ENCODE data around the gene ZNF765.
"Not testable (repeated sequence)": the region's sequence is repeated elsewhere in the genome, so short reads cannot be mapped to it uniquely, and the experiment has no call there.

The ZNF765 gene

DNA sequence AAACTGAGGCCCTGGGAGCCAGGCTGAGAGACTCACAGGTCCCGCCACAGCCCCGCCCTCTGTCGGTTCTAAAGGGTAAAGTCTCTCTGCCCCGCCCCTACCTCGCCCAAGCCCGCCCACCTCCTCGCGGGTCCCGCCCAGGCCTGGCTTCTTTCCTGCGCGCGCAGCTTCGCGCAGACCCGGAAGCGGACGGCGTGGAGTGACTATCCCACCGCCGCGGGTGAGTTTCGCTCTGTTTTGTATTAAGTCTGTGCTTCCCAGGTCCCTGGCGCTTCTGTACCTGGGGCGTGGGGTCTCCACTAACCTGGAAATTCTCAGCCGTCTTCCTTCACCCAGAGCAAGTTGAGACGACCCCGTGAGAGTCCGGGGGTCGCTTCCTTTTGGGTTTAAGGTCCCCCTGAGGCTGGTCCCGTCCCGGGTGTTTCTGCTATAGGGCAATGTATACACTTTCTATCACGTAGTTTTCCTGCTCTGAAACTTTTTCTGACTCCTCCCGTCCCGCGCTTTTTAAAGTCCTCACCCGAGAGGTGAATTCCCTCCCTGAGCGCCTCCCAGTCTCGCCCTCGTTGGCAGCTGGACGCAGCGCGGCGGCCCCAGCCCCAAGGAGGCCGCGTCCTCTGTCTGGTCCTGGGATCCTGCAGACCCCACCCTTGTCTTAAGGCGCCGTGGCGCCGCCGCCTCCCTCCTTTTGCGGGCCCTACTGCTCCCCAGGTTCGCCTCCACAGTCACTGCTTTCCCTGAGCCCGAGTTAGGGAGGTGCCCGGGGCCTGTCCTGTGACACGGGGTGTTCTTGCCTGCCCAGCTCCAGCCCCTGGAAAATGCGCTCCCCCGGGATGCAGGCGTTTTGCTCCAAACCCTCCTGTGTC lies at the start of gene ZNF765:
Gene ZNF765, plus strand, starts transcription at position 176 of the 866 bp plus-strand sequence. CDS start 2,867 bp downstream, outside the sequence.
- peak; percentile 88 for DNase-seq (ENCODE audit: low spot score)

DNA sequence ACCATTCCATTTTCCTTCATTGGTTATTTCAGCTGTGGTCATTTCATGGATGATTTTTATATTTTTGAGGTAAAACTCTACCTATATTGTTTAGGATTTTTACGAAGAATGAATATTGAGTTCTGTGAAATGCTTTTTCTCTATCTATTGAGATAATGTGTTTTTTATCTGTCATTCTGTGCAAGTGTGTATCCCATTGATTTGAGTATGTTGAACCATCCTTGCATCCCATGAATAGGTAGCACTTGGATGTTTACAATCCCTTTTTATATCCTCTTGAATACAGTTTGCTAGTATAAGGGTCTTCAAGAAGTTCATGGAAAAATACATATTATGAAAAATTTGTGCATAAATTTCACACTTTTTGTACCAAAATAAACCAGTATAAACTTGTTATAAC lies 39.2 kb upstream of the ZNF765 start:
- DNase-seq (ENCODE audit: low spot score): no peak

DNA sequence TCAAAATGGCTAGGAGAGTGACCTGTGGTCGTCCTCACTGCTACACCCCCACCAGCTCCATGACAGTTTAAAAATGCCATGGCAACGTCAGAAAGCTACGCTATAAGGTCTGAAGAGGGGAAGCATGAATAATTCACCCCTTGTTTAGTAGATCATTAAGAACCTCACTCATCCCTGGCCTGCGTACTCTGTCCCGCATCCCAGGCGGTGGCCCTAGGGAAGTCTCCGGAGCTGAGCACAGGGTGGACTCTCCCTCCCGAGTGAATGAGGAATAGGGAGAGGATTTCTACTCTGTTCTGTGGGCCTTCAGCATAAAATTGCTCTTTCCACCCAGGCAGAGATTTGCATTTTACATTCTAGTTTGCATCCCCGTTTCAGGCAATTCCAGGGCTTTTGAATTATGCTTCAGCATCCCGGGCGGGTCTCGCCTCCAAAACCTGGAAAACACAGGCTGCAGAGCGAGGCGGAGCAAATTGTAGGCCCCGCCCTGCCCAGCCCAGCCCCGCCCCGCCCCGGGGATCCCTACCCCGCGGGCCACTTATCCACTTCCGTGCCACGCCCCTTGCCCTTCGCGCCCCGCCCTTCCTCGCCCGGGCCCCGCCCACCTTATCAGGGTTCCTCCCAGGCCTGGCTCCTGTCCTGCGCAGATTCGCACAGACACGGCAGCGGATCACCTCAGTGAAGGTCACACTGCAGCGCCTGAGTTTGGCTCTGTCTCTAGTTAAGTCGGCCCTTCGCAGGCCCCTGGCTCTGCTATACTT lies 36.9 kb upstream of the ZNF765 start:
- no peak for DNase-seq (ENCODE audit: low spot score)

DNA sequence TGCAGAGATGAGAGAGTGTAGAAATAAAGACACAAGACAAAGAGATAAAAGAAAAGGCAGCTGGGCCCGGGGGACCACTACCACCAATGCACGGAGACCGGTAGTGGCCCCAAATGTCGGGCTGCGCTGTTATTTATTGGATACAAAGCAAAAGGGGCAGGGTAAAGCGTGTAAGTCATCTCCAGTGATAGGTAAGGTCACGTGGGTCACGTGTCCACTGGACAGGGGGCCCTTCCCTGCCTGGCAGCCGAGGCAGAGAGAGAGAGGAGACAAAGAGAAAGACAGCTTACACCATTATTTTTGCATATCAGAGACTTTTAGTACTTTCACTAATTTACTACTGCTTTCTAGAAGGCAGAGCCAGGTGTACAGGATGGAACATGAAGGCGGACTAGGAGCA lies 34.9 kb upstream of the ZNF765 start:
- DNase-seq (ENCODE audit: low spot score): not testable (repeated sequence)

DNA sequence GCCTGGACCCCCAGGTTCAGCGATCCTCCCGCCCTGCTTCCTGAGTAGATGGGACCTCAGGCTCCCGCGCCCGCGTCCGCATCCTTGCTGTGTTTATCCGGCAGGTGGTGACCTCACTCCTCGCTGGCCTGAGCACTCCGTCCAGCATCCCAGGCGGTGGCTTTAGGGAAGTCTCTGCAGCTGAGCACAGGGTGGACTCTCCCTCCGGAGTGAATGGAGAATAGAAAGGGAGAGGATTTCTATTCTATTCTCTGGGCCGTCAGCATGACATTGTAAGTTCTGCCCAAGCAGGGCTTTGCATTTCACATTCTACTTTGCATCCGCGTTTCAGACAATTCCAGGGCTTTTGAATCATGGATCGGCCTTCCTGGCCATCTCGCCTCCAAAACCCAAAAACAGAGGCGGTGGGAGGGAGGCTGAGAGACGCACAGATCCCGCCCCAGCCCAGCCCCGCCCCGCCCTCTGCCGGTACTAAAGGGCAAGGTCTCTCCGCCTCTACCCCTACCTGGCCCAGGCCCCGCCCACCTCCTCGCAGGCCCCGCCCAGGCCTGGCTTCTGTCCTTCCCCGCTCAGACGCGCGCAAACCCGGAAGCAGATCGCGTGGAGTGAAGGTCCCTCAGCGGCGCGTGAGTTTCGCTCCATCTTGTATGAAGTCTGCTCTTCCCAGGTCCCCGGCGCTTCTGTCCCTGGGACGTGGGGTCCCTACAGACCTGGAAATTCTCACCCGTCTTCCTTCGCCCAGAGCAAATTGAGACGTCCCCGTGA lies 29.6 kb upstream of the ZNF765 start, which contains the start of gene ZNF525:
Gene ZNF525, plus strand, starts transcription at position 572 of the 765 bp plus-strand sequence. CDS start 6,577 bp downstream, outside the sequence.
- DNase-seq (ENCODE audit: low spot score): peak; percentile 80

DNA sequence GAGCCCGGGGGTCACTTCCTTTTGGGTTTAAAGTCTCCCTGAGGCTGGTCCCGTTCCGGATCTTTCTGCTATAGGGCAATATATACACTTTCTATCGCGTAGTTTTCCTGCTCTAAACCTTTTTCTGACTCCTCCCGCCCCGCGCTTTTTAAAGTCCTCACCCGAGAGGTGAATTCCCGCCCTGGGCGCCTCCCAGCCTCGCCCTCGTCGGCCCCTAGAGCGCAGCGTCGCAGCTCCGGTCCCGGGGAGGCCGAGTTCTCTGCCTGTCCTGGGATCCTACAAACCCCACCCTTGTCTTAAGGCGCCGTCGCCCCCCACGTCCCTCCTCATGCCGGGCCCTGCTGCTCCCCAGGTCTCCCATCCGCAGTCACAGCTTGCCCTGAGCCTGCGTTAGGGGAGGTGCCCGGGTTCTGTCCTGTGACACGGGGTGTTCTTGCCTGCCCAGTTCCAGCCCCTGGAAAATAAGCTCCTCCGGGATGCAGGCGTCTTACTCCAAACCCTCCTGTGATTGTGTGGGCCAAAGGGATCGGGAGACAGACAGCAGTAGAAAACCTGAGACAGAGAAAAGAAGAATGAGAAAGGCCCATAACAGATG lies 29.0 kb upstream of the ZNF765 start:
- DNase-seq (ENCODE audit: low spot score): no peak

DNA sequence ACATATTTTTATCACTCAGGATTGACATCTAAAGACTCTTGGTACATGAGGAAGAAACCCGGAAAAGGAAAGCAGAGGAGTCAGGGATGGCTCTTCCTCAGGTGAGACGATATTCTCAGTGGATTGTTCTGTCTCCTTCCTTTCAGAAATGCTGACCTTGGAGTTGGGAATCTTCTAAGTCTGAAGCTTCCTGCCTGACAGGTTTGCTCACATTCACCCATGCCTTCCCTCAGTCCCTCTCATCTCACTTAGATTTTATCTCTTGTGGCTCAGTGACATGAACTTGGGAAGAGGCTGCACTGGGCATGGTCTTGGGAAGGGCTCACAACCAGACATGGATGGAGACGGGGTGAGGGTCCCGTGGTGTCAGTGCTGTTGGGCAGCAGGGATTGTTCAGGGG lies 22.8 kb upstream of the ZNF765 start:
- no peak for DNase-seq (ENCODE audit: low spot score)

DNA sequence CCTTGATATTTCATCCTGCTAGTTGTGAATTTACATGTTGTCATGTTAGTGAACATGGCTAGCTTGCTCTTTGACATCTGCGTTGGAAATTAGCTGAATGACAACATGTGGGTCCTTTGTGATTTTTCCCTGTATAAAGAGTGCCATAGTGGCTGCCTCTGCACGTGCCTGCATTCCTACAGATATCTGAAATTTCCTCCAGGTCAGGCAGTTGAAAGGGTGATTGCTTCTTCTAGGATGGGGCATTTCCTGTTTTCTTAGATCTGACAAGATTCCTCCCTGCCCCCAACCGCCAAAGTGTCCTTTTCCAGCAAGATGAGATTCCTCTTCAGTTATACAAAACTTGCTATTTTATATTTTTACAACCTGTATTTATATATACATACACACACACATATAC lies 20.7 kb upstream of the ZNF765 start:
- DNase-seq (ENCODE audit: low spot score): no peak

DNA sequence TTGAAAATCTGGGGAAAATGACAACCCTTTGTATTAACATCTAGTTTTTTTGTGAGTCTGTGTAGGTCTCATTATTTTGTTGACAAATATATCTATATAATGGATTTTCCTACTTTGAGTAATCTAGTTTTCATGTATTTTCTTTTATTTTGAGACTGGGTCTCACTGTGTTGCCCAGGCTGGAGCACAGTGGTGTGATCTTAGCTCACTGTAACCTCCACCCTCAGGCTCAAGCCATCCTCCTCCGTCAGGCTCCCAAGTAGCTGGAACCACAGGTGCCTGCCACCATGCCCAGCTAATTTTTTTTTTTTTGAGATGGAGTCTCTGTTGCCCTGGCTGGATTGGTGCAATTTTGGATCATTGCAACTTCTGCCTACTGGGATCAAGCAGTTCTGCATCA lies 20.2 kb upstream of the ZNF765 start:
- no peak for DNase-seq (ENCODE audit: low spot score)

DNA sequence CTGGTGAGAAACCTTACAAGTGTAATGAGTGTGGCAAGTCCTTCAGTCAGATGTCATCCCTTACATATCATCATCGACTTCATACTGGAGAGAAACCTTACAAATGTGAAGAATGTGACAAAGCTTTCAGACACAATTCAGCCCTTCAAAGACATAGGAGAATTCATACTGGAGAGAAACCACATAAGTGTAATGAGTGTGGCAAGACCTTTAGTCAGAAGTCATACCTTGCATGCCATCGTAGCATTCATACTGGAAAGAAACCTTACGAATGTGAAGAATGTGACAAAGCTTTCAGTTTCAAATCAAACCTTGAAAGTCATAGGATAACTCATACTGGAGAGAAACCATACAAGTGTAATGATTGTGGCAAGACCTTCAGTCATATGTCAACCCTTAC lies 13.6 kb upstream of the ZNF765 start:
- no peak for DNase-seq (ENCODE audit: low spot score)

DNA sequence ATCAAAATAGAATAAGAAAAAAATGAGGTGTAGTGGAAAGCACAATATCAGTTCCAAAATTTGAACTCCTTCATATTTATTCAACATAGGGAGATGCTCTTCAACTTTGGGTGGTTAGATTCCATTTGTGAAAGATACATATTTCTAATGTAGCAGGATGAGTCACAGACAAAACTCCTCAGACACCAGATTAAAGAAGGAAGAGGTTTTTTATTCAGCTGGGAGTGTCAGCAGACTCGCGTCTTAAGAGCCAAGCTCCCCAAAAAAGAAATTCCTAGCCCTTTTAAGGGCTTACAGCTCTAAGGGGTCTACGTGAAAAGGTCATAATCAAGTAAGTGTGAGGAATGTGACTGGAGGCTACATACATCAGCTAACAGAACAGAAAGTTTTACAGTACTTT lies 6.8 kb upstream of the ZNF765 start:
- no peak for DNase-seq (ENCODE audit: low spot score)

DNA sequence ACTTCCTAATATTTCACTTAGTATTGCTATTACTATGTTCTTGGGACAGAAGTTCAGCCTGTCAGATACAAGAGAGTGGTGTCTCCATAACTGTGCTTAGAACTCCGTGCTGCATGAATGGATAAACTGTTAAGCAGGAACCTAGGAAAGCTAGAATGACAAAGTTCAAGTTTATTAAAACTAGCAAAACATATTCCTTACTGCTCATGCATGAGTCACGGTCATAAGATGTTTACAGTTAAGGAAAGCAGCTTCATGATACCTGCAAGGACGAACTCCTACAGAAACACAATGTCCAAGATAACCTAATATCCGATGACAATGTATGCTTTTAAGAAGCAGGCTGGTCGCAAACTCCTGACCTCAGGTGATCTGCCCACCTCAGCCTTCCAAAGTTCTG lies 6.0 kb upstream of the ZNF765 start:
- DNase-seq (ENCODE audit: low spot score): no peak

DNA sequence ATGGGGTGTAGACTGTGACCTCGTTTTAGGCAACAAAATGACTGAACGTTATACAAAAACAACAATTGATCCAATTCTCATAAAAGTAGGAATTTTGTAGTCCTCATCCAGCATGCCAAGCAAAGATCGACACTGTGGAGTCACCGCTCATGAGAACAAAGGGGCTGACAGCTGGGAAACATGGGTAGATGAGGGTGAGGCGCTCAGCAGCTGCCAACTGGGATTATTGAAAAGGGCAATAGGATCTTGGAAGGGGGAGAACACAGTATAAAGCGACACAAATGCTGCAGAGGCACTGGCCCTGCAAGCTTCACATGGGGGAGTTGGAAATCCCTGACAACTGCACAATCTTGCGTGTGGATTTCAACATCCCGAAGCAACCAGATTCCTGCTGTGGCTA lies 5.4 kb upstream of the ZNF765 start:
- no peak for DNase-seq (ENCODE audit: low spot score)

DNA sequence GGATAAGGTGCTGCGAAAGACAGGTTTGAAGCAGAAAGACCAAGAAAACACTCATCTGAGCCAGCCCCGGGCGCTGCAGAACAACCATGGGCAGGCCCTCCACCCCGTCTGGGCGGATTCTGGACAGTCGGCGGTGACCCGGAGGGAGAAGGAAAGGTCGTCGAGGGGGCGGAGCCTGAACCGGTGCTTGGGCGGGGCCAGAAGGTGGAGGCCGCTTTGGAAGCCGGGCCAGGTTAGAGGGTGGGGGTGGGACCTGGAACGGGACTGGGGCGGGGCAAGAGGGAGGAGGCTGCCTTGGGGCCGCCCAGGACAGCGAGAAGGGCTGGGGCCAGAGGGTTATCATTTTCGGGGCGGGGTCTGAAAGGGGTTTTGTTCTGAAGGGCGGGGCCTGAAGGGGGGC lies 5.0 kb upstream of the ZNF765 start:
- DNase-seq (ENCODE audit: low spot score): peak; percentile 25

DNA sequence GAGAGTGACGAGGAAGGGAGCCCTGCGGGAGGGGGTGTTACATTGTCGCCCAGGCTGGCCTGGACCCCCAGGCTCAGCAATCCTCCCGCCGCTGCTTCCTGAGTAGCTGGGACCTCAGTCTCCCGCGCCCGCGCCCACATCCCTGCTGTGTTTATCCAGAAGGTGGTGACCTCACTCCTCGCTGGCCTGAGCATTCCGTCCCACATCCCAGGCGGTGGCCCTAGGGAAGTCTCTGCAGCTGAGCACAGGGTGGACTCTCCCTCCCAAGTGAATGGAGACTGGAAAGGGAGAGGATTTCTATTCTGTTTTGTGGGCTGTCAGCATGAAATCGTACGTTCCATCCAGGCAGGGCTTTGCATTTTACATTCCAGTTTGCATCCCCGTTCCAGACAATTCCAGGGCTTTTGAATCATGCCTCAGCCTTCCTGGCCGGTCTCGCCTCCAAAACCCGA lies 401 bp upstream of the ZNF765 start:
- DNase-seq (ENCODE audit: low spot score): no peak

DNA sequence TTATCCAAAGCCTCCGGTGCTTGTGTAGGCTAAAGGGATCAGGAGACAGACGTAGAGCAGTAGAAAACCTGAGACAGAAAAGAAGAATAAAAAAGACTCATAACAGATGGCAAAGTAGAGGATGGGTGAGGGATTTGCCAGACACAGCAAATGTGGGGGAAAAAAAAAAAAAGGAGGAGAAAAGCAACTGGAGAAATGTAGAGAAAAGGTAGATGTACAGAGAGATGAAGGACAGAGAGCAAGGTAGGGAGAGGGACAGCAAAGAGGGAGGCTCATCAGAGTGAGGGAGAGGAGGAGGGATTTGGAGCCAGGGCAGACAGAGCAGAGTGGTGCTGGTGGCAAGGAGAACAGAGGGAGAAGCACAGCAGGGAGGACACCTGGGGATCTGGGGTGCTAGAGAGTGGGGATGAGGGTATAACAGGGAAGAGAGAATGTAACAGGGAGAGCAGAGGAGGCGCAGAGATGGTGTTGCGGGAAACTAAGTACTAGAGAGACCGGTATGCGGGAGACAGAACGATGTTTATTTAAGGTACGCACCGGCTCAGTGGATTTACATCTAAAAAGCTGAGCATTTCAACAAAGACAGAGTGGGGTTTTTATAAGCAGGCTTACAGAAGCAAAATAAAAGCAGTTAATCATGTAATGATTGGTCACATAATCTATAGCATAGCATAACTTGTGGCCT lies 1.0 kb downstream of the ZNF765 start:
- DNase-seq (ENCODE audit: low spot score): not testable (repeated sequence)

DNA sequence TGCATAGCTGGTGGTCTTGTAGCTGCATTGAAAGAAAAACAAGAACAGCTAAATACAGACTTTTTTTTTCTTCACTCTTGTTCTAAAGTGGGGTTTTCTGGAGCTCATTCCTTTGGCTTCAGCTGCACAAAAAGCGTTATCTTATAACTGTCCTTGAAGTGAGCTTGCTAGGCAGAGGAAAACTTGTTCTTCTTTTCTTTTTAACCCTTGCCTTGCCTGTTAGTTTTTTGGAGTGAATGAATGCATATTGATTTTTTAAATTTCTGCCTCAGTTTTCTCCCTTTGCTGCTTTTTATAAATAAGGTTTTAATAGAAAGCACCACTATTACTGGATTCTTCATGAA lies 1.5 kb downstream of the ZNF765 start:
- DNase-seq (ENCODE audit: low spot score): no peak

DNA sequence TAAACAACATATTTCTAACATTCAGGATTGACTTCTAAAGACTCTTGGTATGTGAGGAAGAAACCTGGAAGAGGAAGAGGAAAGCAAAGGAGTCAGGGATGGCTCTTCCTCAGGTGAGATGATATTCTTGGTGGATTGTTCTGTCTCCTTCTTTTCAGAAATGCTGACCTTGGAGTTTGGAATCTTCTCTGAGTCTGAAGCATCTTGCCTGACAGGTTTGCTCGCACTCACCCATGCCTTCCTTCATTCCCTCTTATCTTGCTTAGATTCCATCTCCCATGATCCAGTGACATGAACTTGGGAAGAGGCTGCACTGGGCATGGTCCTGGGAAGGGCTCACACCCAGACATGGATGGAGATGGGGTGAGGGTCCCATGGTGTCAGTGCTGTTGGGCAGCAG lies 3.0 kb downstream of the ZNF765 start:
- DNase-seq (ENCODE audit: low spot score): not testable (repeated sequence)

DNA sequence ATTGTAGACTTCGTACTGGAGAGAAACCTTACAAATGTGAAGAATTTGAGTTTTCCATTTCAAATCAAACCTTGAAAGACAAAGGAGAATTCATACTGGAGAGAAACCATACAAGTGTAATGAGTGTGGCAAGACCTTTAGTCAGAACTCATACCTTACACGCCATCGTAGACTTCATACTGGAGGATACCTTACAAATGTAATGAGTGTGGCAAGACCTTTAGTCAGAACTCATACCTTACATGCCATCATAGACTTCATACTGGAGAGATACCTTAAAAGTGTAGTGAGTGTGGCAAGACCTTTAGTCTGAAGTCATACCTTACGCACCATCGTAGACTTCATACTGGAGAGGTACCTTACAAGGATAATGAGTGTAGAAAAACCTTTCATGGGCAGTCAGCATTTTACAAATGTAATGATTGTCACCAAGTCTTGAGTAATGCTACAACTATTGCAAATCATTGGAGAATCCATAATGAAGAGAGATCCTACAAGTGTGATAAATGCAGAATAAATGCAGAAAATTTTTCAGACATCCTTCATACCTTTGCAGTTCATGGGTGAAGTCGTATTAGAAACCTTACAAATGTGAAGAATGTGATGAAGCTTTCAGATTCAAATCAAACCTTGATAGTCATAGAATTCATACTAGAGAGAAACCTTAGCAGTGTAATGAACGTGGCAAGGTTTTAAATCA lies 14.7 kb downstream of the ZNF765 start:
- DNase-seq (ENCODE audit: low spot score): no peak

DNA sequence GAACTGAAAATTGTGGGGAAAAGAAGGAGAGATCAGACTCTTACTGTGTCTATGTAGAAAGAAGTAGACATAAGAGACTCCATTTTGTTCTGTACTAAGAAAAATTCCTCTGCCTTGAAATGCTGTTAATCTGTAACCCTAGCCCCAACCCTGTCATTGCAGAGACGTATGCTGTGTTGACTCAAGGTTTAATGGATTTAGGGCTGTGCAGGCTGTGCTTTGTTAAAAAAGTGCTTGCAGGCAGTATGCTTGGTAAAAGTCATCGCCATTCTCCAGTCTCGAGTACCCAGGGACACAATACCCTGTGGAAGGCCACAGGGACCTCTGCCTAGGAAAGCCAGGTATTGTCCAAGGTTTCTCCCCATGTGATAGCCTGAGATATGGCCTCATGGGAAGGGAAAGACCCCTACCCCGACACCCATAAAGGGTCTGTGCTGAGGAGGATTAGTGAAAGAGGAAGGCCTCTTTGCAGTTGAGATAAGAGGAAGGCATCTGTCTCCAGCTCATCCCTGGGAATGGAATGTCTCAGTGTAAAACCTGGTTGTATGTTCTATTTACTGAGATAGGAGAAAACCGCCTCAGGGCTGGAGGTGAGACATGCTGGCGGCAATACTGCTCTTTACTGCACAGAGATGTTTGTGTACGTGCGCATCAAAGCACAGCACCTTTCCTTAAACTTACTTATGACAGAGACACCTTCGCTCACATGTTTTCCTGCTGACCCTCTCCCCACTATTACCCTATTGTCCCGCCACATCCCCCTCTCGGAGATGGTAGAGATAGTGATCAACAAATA lies 25.8 kb downstream of the ZNF765 start:
- not testable (repeated sequence) for DNase-seq (ENCODE audit: low spot score)

Data from globus pallidus (tissue), 1 donor.